Smooth muscle cell (in vitro differentiated cells): ENCODE results near the gene CAAP1. TPM values are rescaled to one million over a fixed set of nuclear protein-coding genes. Genes with fewer than 3 reads are reported as not detected.
"Not testable (repeated sequence)": the region's sequence is repeated elsewhere in the genome, so short reads cannot be mapped to it uniquely, and the experiment has no call there.

Source experiments
- DNase-seq: peaks from one replicate; lab custom pipeline; 2025; ENCODE audit not compliant: unreplicated experiment; lab: John Stamatoyannopoulos, UW
- H2AFZ ChIP-seq: fragments of 200-600 bp; sonication (generic); 2 replicates; pipeline ENCODE4 v1.6.0; 2016; ENCODE audit warnings: antibody characterized with exemption, low read depth, mild to moderate bottlenecking
- H3F3A ChIP-seq: fragments of 200-600 bp; sonication (generic); 2 replicates; pipeline ENCODE4 v1.6.0; 2017; ENCODE audit warnings: antibody characterized with exemption, low read depth
- H3K27ac ChIP-seq: fragments of 200-600 bp; sonication (generic); 2 replicates; pipeline ENCODE4 v1.5.1; 2016; ENCODE audit warnings: low read depth, mild to moderate bottlenecking
- H3K27me3 ChIP-seq: fragments of 200-600 bp; sonication (generic); 2 replicates; pipeline ENCODE4 v1.6.1; 2016; ENCODE audit warnings: low read depth, mild to moderate bottlenecking
- H3K36me3 ChIP-seq: fragments of 200-600 bp; sonication (generic); 2 replicates; pipeline ENCODE4 v1.5.1; 2016; ENCODE audit warnings: low read depth
- H3K4me1 ChIP-seq: fragments of 200-600 bp; sonication (generic); 2 replicates; pipeline ENCODE4 v1.5.1; 2016; ENCODE audit warnings: low read depth
- H3K4me2 ChIP-seq: fragments of 200-600 bp; sonication (generic); 2 replicates; pipeline ENCODE4 v1.6.0; 2016; ENCODE audit warnings: mild to moderate bottlenecking
- H3K4me3 ChIP-seq: fragments of 200-600 bp; sonication (generic); 2 replicates; pipeline ENCODE4 v1.5.1; 2016; ENCODE audit warnings: mild to moderate bottlenecking
- H3K79me2 ChIP-seq: fragments of 200-600 bp; sonication (generic); 2 replicates; pipeline ENCODE4 v1.6.0; 2016; ENCODE audit warnings: low read depth, mild to moderate bottlenecking
- H3K9ac ChIP-seq: fragments of 200-600 bp; sonication (generic); 2 replicates; pipeline ENCODE4 v1.6.0; 2016; ENCODE audit warnings: low read depth
- H3K9me3 ChIP-seq: fragments of 200-600 bp; sonication (generic); replicated peaks from 2 replicates; pipeline ENCODE4 v1.5.1; 2016; ENCODE audit warnings: low read depth
- H4K20me1 ChIP-seq: fragments of 200-600 bp; sonication (generic); 2 replicates; pipeline ENCODE4 v1.6.0; 2016; ENCODE audit warnings: low read depth
- CTCF ChIP-seq: fragments of 200-600 bp; sonication (generic); IDR thresholded peaks from 2 replicates; pipeline ENCODE4 v1.5.1; 2017; ENCODE audit warnings: borderline replicate concordance, mild to moderate bottlenecking, antibody characterized with exemption; ENCODE audit not compliant: insufficient read depth, poor library complexity, severe bottlenecking
- WGBS: methylation state at CpG from one replicate; pipeline ENCODE4 v1.1.7; 2016; ENCODE audit warnings: low lambda C conversion rate; 5-methylcytosine and 5-hydroxymethylcytosine counted together
- polyA plus RNA-seq: library from polyadenylated mRNA; unstranded; fragments of >200 nt; fragmentation: Nextera tagmentation; extraction: Ambion mirVana; gene quantifications from 2 replicates; pipeline ENCODE4 v1.2.1, GENCODE V29; 2016
- total RNA-seq: library from RNA; depleted of rRNA; stranded (reverse); fragments of >200 nt; gene quantifications from 2 replicates; pipeline ENCODE4 v1.2.3, GENCODE V29; 2014

Gene CAAP1
- total and polyA plus RNA-seq, 2 experiments from 2014 or later: 18.4 to 18.7 TPM

- H3K36me3 ChIP-seq: peaks cover 9% of the 10 kb centered on the region
- DNase-seq: no peak
- WGBS: 42% methylated on average over 1 of the region's 1 CpG
These were observed 36.1 kb downstream of the CAAP1 start for GRCh38 chr9:26856413-26857032.

GRCh38 chr9:26850995-26851394, 41.6 kb downstream of the CAAP1 start:
- 63% methylated on average over 2 of the region's 2 CpGs for WGBS
- Histone ChIP-seq H3K79me2 (no peaks in the 10 kb centered on the region), H3K4me2 (no peak overlapping the region), H3F3A (no peaks in the 10 kb centered on the region), H3K4me1 (no peaks in the 10 kb centered on the region), H3K4me3 (no peak overlapping the region), H4K20me1 (peaks cover 4% of the 10 kb centered on the region), H3K27ac (no peak overlapping the region), H3K27me3 (no peaks in the 10 kb centered on the region), H3K9me3 (no peaks in the 10 kb centered on the region), H2AFZ (no peak overlapping the region), H3K9ac (no peak overlapping the region), H3K36me3 (peaks cover 6% of the 10 kb centered on the region)
- TF ChIP-seq CTCF: no peak
- no peak for DNase-seq

More at GRCh38 chr9:26856413-26857032, 36.1 kb downstream of the CAAP1 start:
- H2AFZ ChIP-seq: no peak overlapping the region
- no peak overlapping the region for H3K4me2 ChIP-seq
- no peaks in the 10 kb centered on the region for H3F3A ChIP-seq
- no peaks in the 10 kb centered on the region for H3K79me2 ChIP-seq
- H3K27me3 ChIP-seq: no peaks in the 10 kb centered on the region
- H4K20me1 ChIP-seq: peaks cover 4% of the 10 kb centered on the region
- no peaks in the 10 kb centered on the region for H3K4me1 ChIP-seq
- H3K9me3 ChIP-seq: no peaks in the 10 kb centered on the region
- H3K9ac ChIP-seq: no peak overlapping the region
- H3K27ac ChIP-seq: no peak overlapping the region
- no peak overlapping the region for H3K4me3 ChIP-seq
- TF ChIP-seq CTCF: peak; percentile 37

DNA sequence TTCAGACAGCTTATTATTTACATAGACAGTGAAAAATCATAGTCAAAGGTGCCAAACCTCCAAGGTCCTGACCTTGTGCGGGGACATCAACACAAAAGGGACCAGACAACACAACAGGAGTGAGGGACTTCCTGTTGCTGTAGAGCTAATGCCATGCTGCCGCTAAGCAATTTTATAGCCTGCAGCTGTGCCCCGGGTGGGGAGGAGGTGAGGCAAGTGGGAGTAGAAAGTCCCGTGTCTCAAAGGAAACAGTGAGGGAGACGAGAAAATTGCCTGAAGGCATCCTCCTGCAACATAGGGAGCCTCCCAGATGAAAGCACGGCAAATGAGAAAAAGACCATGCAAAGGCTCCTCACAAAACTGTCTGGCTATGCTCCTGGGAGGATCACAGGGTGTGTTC, 58.8 kb downstream of the CAAP1 start:
- Histone ChIP-seq H3K4me1 (no peaks in the 10 kb centered on the region), H3K9ac (no peak overlapping the region), H4K20me1 (no peaks in the 10 kb centered on the region), H2AFZ (no peak overlapping the region), H3K27ac (no peak overlapping the region), H3F3A (no peaks in the 10 kb centered on the region), H3K27me3 (no peaks in the 10 kb centered on the region), H3K4me3 (no peak overlapping the region), H3K36me3 (no peaks in the 10 kb centered on the region), H3K79me2 (no peaks in the 10 kb centered on the region), H3K9me3 (no peaks in the 10 kb centered on the region), H3K4me2 (no peak overlapping the region)
- TF ChIP-seq CTCF: no peak
- WGBS: 44% methylated on average over 6 of the region's 6 CpGs
- DNase-seq: no peak

DNA sequence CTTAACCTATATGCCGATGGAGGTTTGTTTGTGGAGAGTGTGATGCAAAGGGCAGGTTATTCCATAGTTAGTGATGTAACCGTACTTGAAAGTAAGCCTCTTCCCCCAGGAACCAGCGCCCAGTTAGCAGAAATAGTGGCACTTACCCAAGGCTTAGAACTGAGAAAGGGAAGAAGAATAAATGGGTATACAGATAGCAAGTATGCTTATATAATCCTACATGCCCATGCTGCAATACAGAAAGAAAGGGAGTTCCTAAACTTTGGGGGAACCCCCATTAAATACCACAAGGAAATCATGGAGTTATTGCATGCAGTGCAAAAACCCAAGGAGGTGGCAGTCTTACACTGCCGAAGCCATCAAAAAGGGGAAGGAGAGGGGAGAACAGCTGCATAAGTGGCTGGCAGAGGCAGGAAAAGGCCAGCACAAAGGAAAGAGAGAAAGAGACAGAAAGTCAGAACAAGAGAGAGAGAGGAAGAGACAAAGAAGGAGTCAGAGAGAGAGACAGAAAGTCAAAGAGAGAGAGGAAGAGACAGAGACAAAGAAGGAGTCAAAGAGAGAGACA, 64.1 kb downstream of the CAAP1 start:
- H3K4me3 ChIP-seq, H4K20me1 ChIP-seq, H3K9me3 ChIP-seq, H3F3A ChIP-seq, H3K4me2 ChIP-seq, H3K36me3 ChIP-seq, H2AFZ ChIP-seq, H3K4me1 ChIP-seq, DNase-seq, H3K9ac ChIP-seq, H3K79me2 ChIP-seq, H3K27me3 ChIP-seq, H3K27ac ChIP-seq: not testable (repeated sequence)
- WGBS: 95% methylated on average over 4 of the region's 4 CpGs
